HCT116 (cell line): ENCODE results near the gene KRT77.

Experiments
- EZH2 ChIP-seq: fragments of 200-600 bp; sonication (generic); IDR thresholded peaks from 2 replicates; pipeline ENCODE4 v1.6.1; 2017; ENCODE audit warnings: antibody characterized with exemption, mixed run types
- POLR2AphosphoS5 ChIP-seq: IDR thresholded peaks from 2 replicates; pipeline ENCODE4 v1.6.1; 2011; ENCODE audit warnings: mild to moderate bottlenecking, low read depth, low read length, moderate library complexity
- TF ChIP-seq, protein P1 (sequence below), 3 experiments: fragments of 200-600 bp in 1 of 3; sonication (generic) in 1 of 3; IDR thresholded peaks in 2 of 3; conservative IDR thresholded peaks in 1 of 3; 2 replicates each; pipeline ENCODE4 v1.5.1; 2012 to 2017; ENCODE audit warnings: low read depth in 2 of 3, low read length in 2 of 3, antibody characterized with exemption in 1 of 3, borderline replicate concordance in 1 of 3, control low read depth in 1 of 3, mild to moderate bottlenecking in 1 of 3, mixed read lengths in 1 of 3, mixed run types in 1 of 3, moderate library complexity in 1 of 3; ENCODE audit not compliant: insufficient read depth in 1 of 3

DNA sequence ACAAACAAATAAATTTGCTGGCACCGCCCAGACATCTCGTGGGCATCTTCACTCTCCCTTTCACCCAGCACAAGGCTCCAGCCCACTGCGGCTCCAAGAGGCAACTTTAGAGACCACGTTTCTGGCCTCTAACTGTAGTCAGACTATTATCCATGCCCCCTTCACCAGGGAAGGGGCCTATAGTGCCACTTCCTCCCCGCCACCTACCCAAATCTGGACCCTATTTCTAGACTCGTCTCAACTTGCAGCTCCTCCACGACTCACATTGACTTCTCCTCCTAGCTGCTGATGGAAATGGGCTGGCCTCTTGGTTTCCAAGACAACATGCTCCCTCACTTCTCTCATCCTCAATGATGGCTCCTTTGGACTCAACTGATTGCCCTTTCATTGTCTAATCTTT, 35.4 kb downstream of the KRT77 start:
- TF ChIP-seq EZH2 (no peak), POLR2AphosphoS5 (no peak)
- TF ChIP-seq, protein P1, sequence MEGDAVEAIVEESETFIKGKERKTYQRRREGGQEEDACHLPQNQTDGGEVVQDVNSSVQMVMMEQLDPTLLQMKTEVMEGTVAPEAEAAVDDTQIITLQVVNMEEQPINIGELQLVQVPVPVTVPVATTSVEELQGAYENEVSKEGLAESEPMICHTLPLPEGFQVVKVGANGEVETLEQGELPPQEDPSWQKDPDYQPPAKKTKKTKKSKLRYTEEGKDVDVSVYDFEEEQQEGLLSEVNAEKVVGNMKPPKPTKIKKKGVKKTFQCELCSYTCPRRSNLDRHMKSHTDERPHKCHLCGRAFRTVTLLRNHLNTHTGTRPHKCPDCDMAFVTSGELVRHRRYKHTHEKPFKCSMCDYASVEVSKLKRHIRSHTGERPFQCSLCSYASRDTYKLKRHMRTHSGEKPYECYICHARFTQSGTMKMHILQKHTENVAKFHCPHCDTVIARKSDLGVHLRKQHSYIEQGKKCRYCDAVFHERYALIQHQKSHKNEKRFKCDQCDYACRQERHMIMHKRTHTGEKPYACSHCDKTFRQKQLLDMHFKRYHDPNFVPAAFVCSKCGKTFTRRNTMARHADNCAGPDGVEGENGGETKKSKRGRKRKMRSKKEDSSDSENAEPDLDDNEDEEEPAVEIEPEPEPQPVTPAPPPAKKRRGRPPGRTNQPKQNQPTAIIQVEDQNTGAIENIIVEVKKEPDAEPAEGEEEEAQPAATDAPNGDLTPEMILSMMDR (IDR thresholded peaks at IDR 0.05 in 2 of 3, conservative IDR thresholded peaks at IDR 0.05 in 1 of 3; ENCODE audit: borderline replicate concordance in 1 of 3, insufficient read depth in 1 of 3, low read depth in 2 of 3, low read length in 2 of 3) = no peak
